ENCODE measurements around the gene CCL28. TPM values are rescaled to one million over a fixed set of nuclear protein-coding genes. Genes with fewer than 3 reads are reported as not detected.

The CCL28 gene
- total and polyA plus RNA-seq, 9 of the 15 experiments (the other 6 are each of a cell fraction or from before 2014, with no cell fraction given): not detected

DNA sequence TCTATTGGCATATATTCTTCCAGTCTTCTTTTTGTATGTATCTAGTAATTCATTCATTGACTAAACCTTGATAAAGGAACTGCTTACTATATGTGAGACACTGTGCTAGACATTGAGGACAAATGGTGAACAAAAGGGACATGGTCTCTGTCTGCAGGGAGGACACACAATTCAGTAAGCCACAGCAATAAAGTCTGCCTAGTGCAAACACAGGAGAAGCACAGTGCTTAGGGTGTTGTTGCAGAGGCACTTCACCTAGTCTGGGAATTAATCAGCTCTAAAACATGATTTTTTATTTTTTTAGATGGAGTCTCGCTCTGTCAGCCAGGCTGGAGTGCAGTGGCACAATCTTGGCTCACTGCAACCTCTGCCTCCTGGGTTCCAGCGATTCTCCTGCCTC, 6.4 kb upstream of the CCL28 start:
- Histone ChIP-seq H4K20me1 (replicated peaks; ENCODE audit: control insufficient read depth, insufficient read depth, low read length) (no peaks in the 10 kb centered on the region), H2AFZ (ENCODE audit: low read depth, low read length) (0 out of 2 replicates have a peak overlapping the region, but pooled peaks have one; percentile 29), H3K27me3 (ENCODE audit: control insufficient read depth in 2 of 2, insufficient read depth in 2 of 2, low read length in 2 of 2) (no peaks in the 10 kb centered on the region), H3K9me3 (replicated peaks; ENCODE audit: control insufficient read depth, insufficient read depth, low read depth, low read length) (no peaks in the 10 kb centered on the region), H3K79me2 (ENCODE audit: control insufficient read depth, insufficient read depth, low read length) (no peaks in the 10 kb centered on the region), H3K9ac (ENCODE audit: insufficient read depth in 1 of 2, low read depth in 2 of 2, low read length in 2 of 2) (no peak overlapping the region), H3K36me3 (ENCODE audit: control insufficient read depth, insufficient read depth, low read length) (no peaks in the 10 kb centered on the region), H3K4me2 (ENCODE audit: insufficient read depth, low read length) (no peak overlapping the region), H3K27ac (ENCODE audit: extremely low read depth, low read depth, low read length) (no peak overlapping the region), H3K4me1 (replicated peaks in 1 of 2; ENCODE audit: control insufficient read depth in 2 of 2, insufficient read depth in 2 of 2, low read length in 2 of 2) (peaks cover 14 to 20% of the 10 kb centered on the region in 2 experiments), H3K9me1 (ENCODE audit: control insufficient read depth, insufficient read depth, low read length) (peaks cover 5% of the 10 kb centered on the region), H3K4me3 (no peak overlapping the region)
- in situ Hi-C loops (cut with MboI): no loop called here
- no TSS peak for BruUV-seq (replicated peaks)
- 83% methylated on average over 2 of the region's 2 CpGs for WGBS (ENCODE audit: insufficient coverage, low coverage, missing lambda C conversion rate)
- intact Hi-C loops (cut with micrococcal nuclease): loop anchor here (5.0 kb wide), 1 partner anchor 64 kb away; the partner anchor contains the start of gene TMEM267
- DNase-seq (ENCODE audit: extremely low read depth in 1 of 4, low spot score in 3 of 4) (no peak), FAIRE-seq (no peak), ATAC-seq (no peak)
- ChIA-PET CTCF (ENCODE audit: low intra/inter-chr PET ratio) (interaction anchor here (0.6 kb wide), 1 partner anchor 292 kb away, joined by 3 read pairs; no protein-coding TSS in a partner anchor), POLR2A (interaction anchor here (1.0 kb wide), 1 partner anchor 66 kb away, joined by 5 read pairs; the partner anchor contains the start of gene TMEM267)
- TF ChIP-seq NCOA4 (IDR thresholded peaks at IDR 0.05; ENCODE audit: partially characterized antibody) (no peak), L3MBTL2 (IDR thresholded peaks at IDR 0.05) (no peak), ZBED1 (IDR thresholded peaks at IDR 0.05) (no peak), PRMT5 (CRISPR knock-in tag; IDR thresholded peaks at IDR 0.05) (no peak), ARID2 (IDR thresholded peaks at IDR 0.05) (no peak), ZFP30 (CRISPR knock-in tag; IDR thresholded peaks at IDR 0.05; ENCODE audit: borderline replicate concordance) (no peak), ZNF384 (IDR thresholded peaks at IDR 0.05; ENCODE audit: low read depth, low read length) (no peak), ATF7 (IDR thresholded peaks at IDR 0.05) (no peak), NR1H2 (CRISPR knock-in tag; IDR thresholded peaks at IDR 0.05) (no peak), ZNF431 (CRISPR knock-in tag; IDR thresholded peaks at IDR 0.05) (no peak), ZNF75A (CRISPR knock-in tag; IDR thresholded peaks at IDR 0.05) (no peak), HNRNPK (IDR thresholded peaks at IDR 0.05; ENCODE audit: low read depth, low read length, poor library complexity, severe bottlenecking) (no peak), STAT5B (CRISPR knock-in tag; IDR thresholded peaks at IDR 0.05) (no peak), POLR2AphosphoS2 (IDR thresholded peaks at IDR 0.05; ENCODE audit: low read length) (no peak), PCBP2 (IDR thresholded peaks at IDR 0.05; ENCODE audit: low read depth, low read length, poor library complexity, severe bottlenecking) (no peak), U2AF2 (optimal IDR thresholded peaks at IDR 0.05; ENCODE audit: low read depth, low read length) (no peak), TOE1 (IDR thresholded peaks at IDR 0.05; ENCODE audit: borderline replicate concordance) (no peak), TOE1 (CRISPR knock-in tag; IDR thresholded peaks at IDR 0.05; ENCODE audit: borderline replicate concordance, low read depth) (no peak)
- TF ChIP-seq, protein P1, sequence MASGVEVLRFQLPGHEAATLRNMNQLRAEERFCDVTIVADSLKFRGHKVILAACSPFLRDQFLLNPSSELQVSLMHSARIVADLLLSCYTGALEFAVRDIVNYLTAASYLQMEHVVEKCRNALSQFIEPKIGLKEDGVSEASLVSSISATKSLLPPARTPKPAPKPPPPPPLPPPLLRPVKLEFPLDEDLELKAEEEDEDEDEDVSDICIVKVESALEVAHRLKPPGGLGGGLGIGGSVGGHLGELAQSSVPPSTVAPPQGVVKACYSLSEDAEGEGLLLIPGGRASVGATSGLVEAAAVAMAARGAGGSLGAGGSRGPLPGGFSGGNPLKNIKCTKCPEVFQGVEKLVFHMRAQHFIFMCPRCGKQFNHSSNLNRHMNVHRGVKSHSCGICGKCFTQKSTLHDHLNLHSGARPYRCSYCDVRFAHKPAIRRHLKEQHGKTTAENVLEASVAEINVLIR (CRISPR knock-in tag; IDR thresholded peaks at IDR 0.05): no peak
- TF ChIP-seq, protein P2, sequence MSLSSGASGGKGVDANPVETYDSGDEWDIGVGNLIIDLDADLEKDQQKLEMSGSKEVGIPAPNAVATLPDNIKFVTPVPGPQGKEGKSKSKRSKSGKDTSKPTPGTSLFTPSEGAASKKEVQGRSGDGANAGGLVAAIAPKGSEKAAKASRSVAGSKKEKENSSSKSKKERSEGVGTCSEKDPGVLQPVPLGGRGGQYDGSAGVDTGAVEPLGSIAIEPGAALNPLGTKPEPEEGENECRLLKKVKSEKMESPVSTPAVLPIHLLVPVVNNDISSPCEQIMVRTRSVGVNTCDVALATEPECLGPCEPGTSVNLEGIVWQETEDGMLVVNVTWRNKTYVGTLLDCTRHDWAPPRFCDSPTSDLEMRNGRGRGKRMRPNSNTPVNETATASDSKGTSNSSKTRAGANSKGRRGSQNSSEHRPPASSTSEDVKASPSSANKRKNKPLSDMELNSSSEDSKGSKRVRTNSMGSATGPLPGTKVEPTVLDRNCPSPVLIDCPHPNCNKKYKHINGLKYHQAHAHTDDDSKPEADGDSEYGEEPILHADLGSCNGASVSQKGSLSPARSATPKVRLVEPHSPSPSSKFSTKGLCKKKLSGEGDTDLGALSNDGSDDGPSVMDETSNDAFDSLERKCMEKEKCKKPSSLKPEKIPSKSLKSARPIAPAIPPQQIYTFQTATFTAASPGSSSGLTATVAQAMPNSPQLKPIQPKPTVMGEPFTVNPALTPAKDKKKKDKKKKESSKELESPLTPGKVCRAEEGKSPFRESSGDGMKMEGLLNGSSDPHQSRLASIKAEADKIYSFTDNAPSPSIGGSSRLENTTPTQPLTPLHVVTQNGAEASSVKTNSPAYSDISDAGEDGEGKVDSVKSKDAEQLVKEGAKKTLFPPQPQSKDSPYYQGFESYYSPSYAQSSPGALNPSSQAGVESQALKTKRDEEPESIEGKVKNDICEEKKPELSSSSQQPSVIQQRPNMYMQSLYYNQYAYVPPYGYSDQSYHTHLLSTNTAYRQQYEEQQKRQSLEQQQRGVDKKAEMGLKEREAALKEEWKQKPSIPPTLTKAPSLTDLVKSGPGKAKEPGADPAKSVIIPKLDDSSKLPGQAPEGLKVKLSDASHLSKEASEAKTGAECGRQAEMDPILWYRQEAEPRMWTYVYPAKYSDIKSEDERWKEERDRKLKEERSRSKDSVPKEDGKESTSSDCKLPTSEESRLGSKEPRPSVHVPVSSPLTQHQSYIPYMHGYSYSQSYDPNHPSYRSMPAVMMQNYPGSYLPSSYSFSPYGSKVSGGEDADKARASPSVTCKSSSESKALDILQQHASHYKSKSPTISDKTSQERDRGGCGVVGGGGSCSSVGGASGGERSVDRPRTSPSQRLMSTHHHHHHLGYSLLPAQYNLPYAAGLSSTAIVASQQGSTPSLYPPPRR (CRISPR knock-in tag; IDR thresholded peaks at IDR 0.05; ENCODE audit: borderline replicate concordance): no peak
